Colonic mucosa (tissue), 4 donors: ENCODE data around the gene SEZ6L2. TPM values are rescaled to one million over a fixed set of nuclear protein-coding genes. Genes with fewer than 3 reads are reported as not detected.

ENCODE experiments used
- DNase-seq: peaks from one replicate; pipeline ENCODE4 v3.0.0-alpha.2; 2020
- H3K27ac ChIP-seq: fragments of 200-600 bp; one replicate; pipeline ENCODE4 v1.8.0; 2021
- H3K27me3 ChIP-seq: fragments of 200-600 bp; one replicate; pipeline ENCODE4 v1.8.0; 2021
- H3K36me3 ChIP-seq: fragments of 200-600 bp; one replicate; pipeline ENCODE4 v1.8.0; 2021
- H3K4me1 ChIP-seq: fragments of 200-600 bp; one replicate; pipeline ENCODE4 v1.8.0; 2021; ENCODE audit warnings: mild to moderate bottlenecking
- H3K4me3 ChIP-seq: fragments of 200-600 bp; one replicate; pipeline ENCODE4 v1.8.0; 2021
- H3K9ac ChIP-seq, 2 donors: one replicate each; pipeline ENCODE4 v1.7.0; 2013; ENCODE audit warnings: control low read depth in 2 of 2, low read depth in 2 of 2, low read length in 2 of 2
- H3K9me3 ChIP-seq: fragments of 200-600 bp; one replicate; pipeline ENCODE4 v1.8.0; 2021
- CTCF ChIP-seq: fragments of 200-600 bp; IDR thresholded peaks from one replicate; pipeline ENCODE4 v1.8.0; 2022; ENCODE audit warnings: antibody characterized with exemption, mild to moderate bottlenecking
- intact Hi-C: fragments of 100-400 bp; cut with DNase I; formaldehyde crosslinking; loops from one replicate; pipeline ENCODE4 v1.14.1; 2022
- total RNA-seq, 2 donors: library from RNA; stranded (reverse); fragmentation: NEBNext Ultra II Directional in 1 of 2; extraction: Animal tissue kit (Norgen Biotek cat#: 25700) in 1 of 2; gene quantifications; one replicate each; pipeline ENCODE4 v1.2.1, GENCODE V29; 2021
- donor health status: healthy.
- donor health status: DM: no; HTN: no; CAD: no.
- donor health status: DM: no; HTN: no; CAD: no.

The SEZ6L2 gene
- total RNA-seq, 2 donors from 2014 or later, result 11.2 to 12.1 TPM

DNA sequence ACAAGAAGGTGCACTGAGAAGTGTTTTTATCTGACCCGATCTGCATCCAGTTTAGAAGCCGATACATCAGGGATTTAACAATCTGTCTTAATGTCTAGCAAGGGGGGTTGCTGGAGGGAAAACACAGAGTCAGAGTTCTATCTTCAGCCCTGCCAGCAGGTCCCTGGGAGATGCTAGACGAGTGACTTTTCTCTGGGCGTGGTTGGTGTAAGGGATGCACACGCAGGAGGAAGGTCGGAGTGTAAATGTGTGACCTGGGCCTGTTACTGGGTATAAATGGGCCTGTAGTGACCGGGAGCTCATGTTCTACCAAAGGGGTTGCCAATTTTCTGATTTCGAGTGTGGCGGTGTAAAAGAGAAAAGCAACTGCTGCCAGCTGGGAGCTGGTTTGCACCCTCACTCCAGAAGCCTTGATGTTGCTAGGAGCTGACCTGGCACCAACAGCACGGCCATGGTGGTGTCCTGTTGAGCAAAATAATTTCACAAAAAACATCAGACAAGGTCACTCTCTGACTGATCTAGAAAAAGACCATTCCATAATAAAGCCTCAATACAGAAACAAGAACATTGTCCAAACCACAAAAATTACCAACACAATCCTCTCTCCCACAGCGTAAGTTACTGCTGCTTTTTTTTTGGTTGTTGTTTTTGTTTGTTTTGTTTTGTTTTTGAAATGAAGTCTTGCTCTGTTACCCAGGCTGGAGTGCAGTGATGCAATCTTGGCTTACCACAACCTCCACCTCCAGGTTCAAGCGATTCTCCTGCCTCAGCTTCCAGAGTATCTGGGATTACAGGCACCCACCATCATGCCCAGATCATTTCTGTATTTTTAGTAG, 27.9 kb upstream of the SEZ6L2 start:
- intact Hi-C loops, result no loop called here
- Histone ChIP-seq H3K36me3 (no peaks in the 10 kb centered on the region), H3K4me1 (peaks cover 11% of the 10 kb centered on the region), H3K27me3 (no peaks in the 10 kb centered on the region), H3K4me3 (peak overlapping the region; percentile 99), H3K9ac (peak overlapping the region; percentile 86 to 94), H3K9me3 (no peaks in the 10 kb centered on the region), H3K27ac (peak overlapping the region; percentile 68)
- TF ChIP-seq CTCF, result no peak
- DNase-seq, result peak; percentile 33

- Histone ChIP-seq H3K27ac (peak overlapping the region; percentile 68), H3K4me3 (peak overlapping the region; percentile 99), H3K9ac (peak overlapping the region; percentile 86 to 94), H3K9me3 (no peaks in the 10 kb centered on the region), H3K27me3 (no peaks in the 10 kb centered on the region), H3K36me3 (no peaks in the 10 kb centered on the region), H3K4me1 (peaks cover 11% of the 10 kb centered on the region)
- peak; percentile 68 for DNase-seq
- no peak for TF ChIP-seq CTCF
- intact Hi-C loops, result no loop called here
These were observed 27.3 kb upstream of the SEZ6L2 start for GRCh38 chr16:29926711-29927052.

DNA sequence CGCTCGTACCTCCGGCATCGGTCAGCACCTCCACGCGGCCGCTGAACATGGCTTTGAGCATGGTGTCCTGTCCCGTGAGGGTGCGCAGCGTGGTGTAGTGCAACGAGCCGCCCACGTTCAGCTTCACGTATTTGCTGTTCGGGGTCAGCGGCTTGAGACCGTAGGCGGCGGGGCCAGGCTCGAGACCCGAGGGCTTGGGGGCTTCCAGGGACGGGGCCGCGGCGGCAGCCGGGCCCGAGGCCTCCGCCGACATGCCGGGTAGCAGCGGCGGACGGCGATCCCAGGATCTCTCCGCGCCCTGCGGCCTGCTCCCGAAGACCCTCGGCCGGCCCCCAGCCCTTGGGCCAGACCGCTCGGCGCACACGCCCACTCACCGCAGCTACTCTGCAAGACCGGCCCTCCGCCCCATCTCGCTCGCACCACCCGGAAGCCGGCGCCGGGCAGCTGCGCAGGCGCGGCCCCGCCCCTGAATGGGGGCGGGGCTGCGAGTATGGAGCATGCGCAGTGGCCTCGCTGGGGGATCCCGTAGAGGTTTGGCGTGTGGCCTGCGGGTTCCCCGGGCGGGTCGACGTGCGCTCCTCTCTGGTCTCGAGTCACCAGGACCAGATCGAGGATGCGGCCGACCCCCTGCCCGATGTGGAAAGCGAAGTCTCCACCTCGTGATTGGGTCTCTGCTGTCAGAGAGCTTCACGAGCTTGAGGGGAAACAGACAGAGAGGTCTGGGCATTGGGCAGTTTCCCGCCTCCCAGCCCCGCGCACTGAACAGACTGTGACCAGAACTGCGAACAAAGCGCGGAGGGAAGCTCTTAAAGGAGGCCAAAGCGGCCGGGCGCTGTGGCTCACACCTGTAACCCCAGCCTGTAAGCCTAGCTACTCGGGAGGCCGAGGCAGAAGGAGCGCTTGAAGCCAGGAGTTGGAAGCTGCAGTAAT, 26.7 kb upstream of the SEZ6L2 start, which contains the start of gene KCTD13:
Gene KCTD13, minus strand, starts transcription at position 446 of the 930 bp plus-strand sequence. Its CDS starts 193 bp downstream, at position 253.
- Histone ChIP-seq H3K27ac (peak within 1 kb of the TSS; percentile 68), H3K4me3 (peak within 1 kb of the TSS; percentile 99), H3K9me3 (no peaks in the 10 kb centered on the region), H3K27me3 (no peaks in the 10 kb centered on the region), H3K4me1 (peaks cover 11% of the 10 kb centered on the region), H3K9ac (peak within 1 kb of the TSS; percentile 86 to 94), H3K36me3 (no peaks in the 10 kb centered on the region)
- no peak for TF ChIP-seq CTCF
- peak; percentile 90 for DNase-seq
- intact Hi-C loops, result no loop called here

- no peak for TF ChIP-seq CTCF
- peaks cover 11% of the 10 kb centered on the region for H3K4me1 ChIP-seq
- H3K9ac ChIP-seq, result peak overlapping the region; percentile 81 to 94
- peak; percentile 26 for DNase-seq
- H3K9me3 ChIP-seq, result no peaks in the 10 kb centered on the region
- intact Hi-C loops, result no loop called here
- H3K4me3 ChIP-seq, result peak overlapping the region; percentile 99
- H3K27me3 ChIP-seq, result no peaks in the 10 kb centered on the region
- H3K36me3 ChIP-seq, result no peaks in the 10 kb centered on the region
- H3K27ac ChIP-seq, result peak overlapping the region; percentile 68
These were observed 25.9 kb upstream of the SEZ6L2 start for GRCh38 chr16:29925105-29925756.

GRCh38 chr16:29922986-29923501, 23.7 kb upstream of the SEZ6L2 start:
- intact Hi-C loops, result no loop called here
- H3K36me3 ChIP-seq, result no peaks in the 10 kb centered on the region
- TF ChIP-seq CTCF, result no peak

More at GRCh38 chr16:29922986-29923501, 23.7 kb upstream of the SEZ6L2 start:
- Histone ChIP-seq H3K4me3 (no peak overlapping the region), H3K27me3 (no peaks in the 10 kb centered on the region), H3K27ac (no peak overlapping the region), H3K9ac (peak overlapping the region in 1 of 2 donors; percentile 12), H3K9me3 (no peaks in the 10 kb centered on the region), H3K4me1 (peaks cover 11% of the 10 kb centered on the region)
- DNase-seq, result no peak
